Kidney epithelial cell (primary cell): ENCODE data around the gene FUT1. TPM values are rescaled to one million over a fixed set of nuclear protein-coding genes. Genes with fewer than 3 reads are reported as not detected.
A peak's percentile ranks its signal among the peaks of the same experiment; 100 is the strongest.

ENCODE experiments used
- DNase-seq: peaks from one replicate; pipeline ENCODE4 v3.0.0-alpha.2; 2010; ENCODE audit warnings: low read depth
- H3K27me3 ChIP-seq: 2 replicates; pipeline ENCODE4 v1.6.0; 2011; ENCODE audit warnings: low read length; ENCODE audit not compliant: control insufficient read depth, insufficient read depth
- H3K36me3 ChIP-seq: 2 replicates; pipeline ENCODE4 v1.5.1; 2011; ENCODE audit warnings: low read length; ENCODE audit not compliant: control insufficient read depth, insufficient read depth
- H3K4me3 ChIP-seq: 2 replicates; pipeline ENCODE4 v1.5.1; 2011; ENCODE audit warnings: low read depth, mild to moderate bottlenecking, control low read depth, low read length
- CTCF ChIP-seq: IDR thresholded peaks from 2 replicates; pipeline ENCODE4 v1.5.1; 2011; ENCODE audit warnings: mild to moderate bottlenecking, moderate library complexity, low read length, control low read depth, inconsistent platforms; ENCODE audit not compliant: insufficient read depth, poor library complexity, severe bottlenecking
- total RNA-seq: library from RNA; depleted of rRNA; stranded (reverse); fragments of >200 nt; gene quantifications from 2 replicates; pipeline ENCODE4 v1.2.3, GENCODE V29; 2015

FUT1 gene
- total RNA-seq, 1 donor from 2014 or later: 10.4 TPM

GRCh38 chr19:48714759-48715675 is 37.4 kb downstream of the FUT1 start:
- Histone ChIP-seq H3K27me3 (no peaks in the 10 kb centered on the region), H3K36me3 (no peaks in the 10 kb centered on the region), H3K4me3 (peak overlapping the region; percentile 46)
- no peak for TF ChIP-seq CTCF
- DNase-seq: no peak

- DNase-seq: peak; percentile 97
Measured at GRCh38 chr19:48713864-48714755, 38.3 kb downstream of the FUT1 start.

GRCh38 chr19:48713041-48713863 is 39.2 kb downstream of the FUT1 start:
- no peak for DNase-seq
- Histone ChIP-seq H3K36me3 (no peaks in the 10 kb centered on the region), H3K4me3 (peak overlapping the region; percentile 83), H3K27me3 (no peaks in the 10 kb centered on the region)
- TF ChIP-seq CTCF: peak; percentile 36

More at GRCh38 chr19:48713864-48714755, 38.3 kb downstream of the FUT1 start:
- Histone ChIP-seq H3K27me3 (no peaks in the 10 kb centered on the region), H3K4me3 (peak overlapping the region; percentile 83), H3K36me3 (no peaks in the 10 kb centered on the region)
- TF ChIP-seq CTCF: no peak

GRCh38 chr19:48711106-48711662 is 41.3 kb downstream of the FUT1 start:
- H3K27me3 ChIP-seq: no peaks in the 10 kb centered on the region
- no peaks in the 10 kb centered on the region for H3K36me3 ChIP-seq
- no peak for TF ChIP-seq CTCF
- no peak overlapping the region for H3K4me3 ChIP-seq
- DNase-seq: no peak

- TF ChIP-seq CTCF: no peak
- no peaks in the 10 kb centered on the region for H3K36me3 ChIP-seq
- DNase-seq: no peak
- no peaks in the 10 kb centered on the region for H3K27me3 ChIP-seq
- H3K4me3 ChIP-seq: no peak overlapping the region
Measured at GRCh38 chr19:48708471-48708870, 44.0 kb downstream of the FUT1 start.
